HL-60 (cell line): ENCODE results near the gene MYOF.

Experiments
- DNase-seq, 2 experiments: peaks; one replicate each; pipeline ENCODE4 v3.0.0-alpha.2; 2010 to 2020; ENCODE audit warnings: low read depth in 1 of 2, low spot score in 1 of 2
- H3K27ac ChIP-seq: fragments of 250-450 bp; sonication (Bioruptor Pico); replicated peaks from 2 replicates; pipeline ENCODE4 v1.5.1; 2020; ENCODE audit warnings: mild to moderate bottlenecking, moderate library complexity
- H3K27me3 ChIP-seq: fragments of 250-450 bp; sonication (Bioruptor Pico); 2 replicates; pipeline ENCODE4 v1.5.1; 2021; ENCODE audit warnings: mild to moderate bottlenecking, moderate library complexity; ENCODE audit not compliant: insufficient read depth, poor library complexity, severe bottlenecking
- H3K4me3 ChIP-seq: replicated peaks from 2 replicates; pipeline ENCODE4 v1.5.1; 2011; ENCODE audit warnings: mild to moderate bottlenecking, control low read depth, low read length; ENCODE audit not compliant: insufficient read depth
- GABPA ChIP-seq: IDR thresholded peaks from 2 replicates; pipeline ENCODE4 v1.6.1; 2012; ENCODE audit warnings: low read depth
- POLR2AphosphoS5 ChIP-seq: IDR thresholded peaks from 2 replicates; pipeline ENCODE4 v1.6.1; 2012; ENCODE audit warnings: low read depth
- SPI1 ChIP-seq: IDR thresholded peaks from 2 replicates; pipeline ENCODE4 v1.6.1; 2012; ENCODE audit warnings: low read depth, mild to moderate bottlenecking, borderline replicate concordance
- long read RNA-seq: library from polyadenylated mRNA; unstranded; transcript quantifications from one replicate; pipeline ENCODE4 v2.0.0, GENCODE V29; 2020
- TF ChIP-seq, protein P1 (sequence below): IDR thresholded peaks from 2 replicates; pipeline ENCODE4 v1.6.1; 2012; ENCODE audit warnings: low read depth; ENCODE audit not compliant: insufficient replicate concordance
- TF ChIP-seq, protein P2 (sequence below): IDR thresholded peaks from one replicate; pipeline ENCODE4 v1.5.1; 2011; ENCODE audit warnings: low read length, control low read depth, inconsistent platforms; ENCODE audit not compliant: insufficient read depth

Gene MYOF, protein sequence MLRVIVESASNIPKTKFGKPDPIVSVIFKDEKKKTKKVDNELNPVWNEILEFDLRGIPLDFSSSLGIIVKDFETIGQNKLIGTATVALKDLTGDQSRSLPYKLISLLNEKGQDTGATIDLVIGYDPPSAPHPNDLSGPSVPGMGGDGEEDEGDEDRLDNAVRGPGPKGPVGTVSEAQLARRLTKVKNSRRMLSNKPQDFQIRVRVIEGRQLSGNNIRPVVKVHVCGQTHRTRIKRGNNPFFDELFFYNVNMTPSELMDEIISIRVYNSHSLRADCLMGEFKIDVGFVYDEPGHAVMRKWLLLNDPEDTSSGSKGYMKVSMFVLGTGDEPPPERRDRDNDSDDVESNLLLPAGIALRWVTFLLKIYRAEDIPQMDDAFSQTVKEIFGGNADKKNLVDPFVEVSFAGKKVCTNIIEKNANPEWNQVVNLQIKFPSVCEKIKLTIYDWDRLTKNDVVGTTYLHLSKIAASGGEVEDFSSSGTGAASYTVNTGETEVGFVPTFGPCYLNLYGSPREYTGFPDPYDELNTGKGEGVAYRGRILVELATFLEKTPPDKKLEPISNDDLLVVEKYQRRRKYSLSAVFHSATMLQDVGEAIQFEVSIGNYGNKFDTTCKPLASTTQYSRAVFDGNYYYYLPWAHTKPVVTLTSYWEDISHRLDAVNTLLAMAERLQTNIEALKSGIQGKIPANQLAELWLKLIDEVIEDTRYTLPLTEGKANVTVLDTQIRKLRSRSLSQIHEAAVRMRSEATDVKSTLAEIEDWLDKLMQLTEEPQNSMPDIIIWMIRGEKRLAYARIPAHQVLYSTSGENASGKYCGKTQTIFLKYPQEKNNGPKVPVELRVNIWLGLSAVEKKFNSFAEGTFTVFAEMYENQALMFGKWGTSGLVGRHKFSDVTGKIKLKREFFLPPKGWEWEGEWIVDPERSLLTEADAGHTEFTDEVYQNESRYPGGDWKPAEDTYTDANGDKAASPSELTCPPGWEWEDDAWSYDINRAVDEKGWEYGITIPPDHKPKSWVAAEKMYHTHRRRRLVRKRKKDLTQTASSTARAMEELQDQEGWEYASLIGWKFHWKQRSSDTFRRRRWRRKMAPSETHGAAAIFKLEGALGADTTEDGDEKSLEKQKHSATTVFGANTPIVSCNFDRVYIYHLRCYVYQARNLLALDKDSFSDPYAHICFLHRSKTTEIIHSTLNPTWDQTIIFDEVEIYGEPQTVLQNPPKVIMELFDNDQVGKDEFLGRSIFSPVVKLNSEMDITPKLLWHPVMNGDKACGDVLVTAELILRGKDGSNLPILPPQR (N-terminal part only)
- long read RNA-seq, partial matches to known transcripts: 0 of 1 reads
- long read RNA-seq, other reads (novel, unspliced or antisense): 1 of 1 reads

DNA sequence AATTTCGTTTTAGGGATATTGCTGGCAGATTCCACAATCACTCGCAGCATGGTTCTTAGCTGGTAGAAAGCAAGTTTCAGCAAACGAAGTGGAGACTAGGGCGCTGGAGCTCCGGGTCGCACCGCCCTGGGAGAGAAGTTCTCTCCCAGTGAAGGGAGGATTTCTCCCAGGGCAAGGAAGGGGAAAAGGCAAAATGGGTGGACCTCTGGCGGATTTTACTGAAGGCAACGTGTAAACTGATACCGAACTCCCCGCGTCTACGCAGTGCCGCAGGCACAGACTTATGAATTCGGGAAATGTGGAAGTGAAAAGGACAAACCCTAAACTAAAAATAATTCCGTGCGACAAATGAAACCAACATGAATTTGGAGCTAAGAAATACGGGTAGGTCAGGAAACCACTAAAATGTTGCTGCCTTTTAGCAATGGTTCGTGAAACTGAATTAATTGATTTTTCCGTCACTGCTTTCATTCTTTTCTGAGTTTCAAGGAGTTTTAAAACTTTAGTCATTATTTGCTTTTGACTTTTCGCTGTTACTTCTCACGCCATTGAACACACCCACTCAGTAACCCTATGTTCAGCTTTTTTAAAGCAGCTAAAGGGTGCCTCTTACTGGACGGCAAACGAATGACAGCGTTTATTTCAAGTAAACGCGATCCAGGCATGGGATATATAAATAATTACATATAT lies at the start of gene MYOF:
Gene MYOF (minus strand): TSS at position 190 of the 690 bp plus-strand sequence. CDS start 140 bp downstream, at position 50.
- H3K4me3 ChIP-seq: peak within 1 kb of the TSS; percentile 53
- TF ChIP-seq, protein P1, sequence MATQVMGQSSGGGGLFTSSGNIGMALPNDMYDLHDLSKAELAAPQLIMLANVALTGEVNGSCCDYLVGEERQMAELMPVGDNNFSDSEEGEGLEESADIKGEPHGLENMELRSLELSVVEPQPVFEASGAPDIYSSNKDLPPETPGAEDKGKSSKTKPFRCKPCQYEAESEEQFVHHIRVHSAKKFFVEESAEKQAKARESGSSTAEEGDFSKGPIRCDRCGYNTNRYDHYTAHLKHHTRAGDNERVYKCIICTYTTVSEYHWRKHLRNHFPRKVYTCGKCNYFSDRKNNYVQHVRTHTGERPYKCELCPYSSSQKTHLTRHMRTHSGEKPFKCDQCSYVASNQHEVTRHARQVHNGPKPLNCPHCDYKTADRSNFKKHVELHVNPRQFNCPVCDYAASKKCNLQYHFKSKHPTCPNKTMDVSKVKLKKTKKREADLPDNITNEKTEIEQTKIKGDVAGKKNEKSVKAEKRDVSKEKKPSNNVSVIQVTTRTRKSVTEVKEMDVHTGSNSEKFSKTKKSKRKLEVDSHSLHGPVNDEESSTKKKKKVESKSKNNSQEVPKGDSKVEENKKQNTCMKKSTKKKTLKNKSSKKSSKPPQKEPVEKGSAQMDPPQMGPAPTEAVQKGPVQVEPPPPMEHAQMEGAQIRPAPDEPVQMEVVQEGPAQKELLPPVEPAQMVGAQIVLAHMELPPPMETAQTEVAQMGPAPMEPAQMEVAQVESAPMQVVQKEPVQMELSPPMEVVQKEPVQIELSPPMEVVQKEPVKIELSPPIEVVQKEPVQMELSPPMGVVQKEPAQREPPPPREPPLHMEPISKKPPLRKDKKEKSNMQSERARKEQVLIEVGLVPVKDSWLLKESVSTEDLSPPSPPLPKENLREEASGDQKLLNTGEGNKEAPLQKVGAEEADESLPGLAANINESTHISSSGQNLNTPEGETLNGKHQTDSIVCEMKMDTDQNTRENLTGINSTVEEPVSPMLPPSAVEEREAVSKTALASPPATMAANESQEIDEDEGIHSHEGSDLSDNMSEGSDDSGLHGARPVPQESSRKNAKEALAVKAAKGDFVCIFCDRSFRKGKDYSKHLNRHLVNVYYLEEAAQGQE: no peak
- peak; percentile 52; the same call in 1 of the 2 replicates for TF ChIP-seq SPI1
- TF ChIP-seq, protein P2, sequence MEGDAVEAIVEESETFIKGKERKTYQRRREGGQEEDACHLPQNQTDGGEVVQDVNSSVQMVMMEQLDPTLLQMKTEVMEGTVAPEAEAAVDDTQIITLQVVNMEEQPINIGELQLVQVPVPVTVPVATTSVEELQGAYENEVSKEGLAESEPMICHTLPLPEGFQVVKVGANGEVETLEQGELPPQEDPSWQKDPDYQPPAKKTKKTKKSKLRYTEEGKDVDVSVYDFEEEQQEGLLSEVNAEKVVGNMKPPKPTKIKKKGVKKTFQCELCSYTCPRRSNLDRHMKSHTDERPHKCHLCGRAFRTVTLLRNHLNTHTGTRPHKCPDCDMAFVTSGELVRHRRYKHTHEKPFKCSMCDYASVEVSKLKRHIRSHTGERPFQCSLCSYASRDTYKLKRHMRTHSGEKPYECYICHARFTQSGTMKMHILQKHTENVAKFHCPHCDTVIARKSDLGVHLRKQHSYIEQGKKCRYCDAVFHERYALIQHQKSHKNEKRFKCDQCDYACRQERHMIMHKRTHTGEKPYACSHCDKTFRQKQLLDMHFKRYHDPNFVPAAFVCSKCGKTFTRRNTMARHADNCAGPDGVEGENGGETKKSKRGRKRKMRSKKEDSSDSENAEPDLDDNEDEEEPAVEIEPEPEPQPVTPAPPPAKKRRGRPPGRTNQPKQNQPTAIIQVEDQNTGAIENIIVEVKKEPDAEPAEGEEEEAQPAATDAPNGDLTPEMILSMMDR: peak; percentile 23
- H3K27ac ChIP-seq: no peak within 1 kb of the TSS
- H3K27me3 ChIP-seq: peaks cover 8% of the 10 kb centered on the region
- DNase-seq: peak; percentile 56 to 57

DNA sequence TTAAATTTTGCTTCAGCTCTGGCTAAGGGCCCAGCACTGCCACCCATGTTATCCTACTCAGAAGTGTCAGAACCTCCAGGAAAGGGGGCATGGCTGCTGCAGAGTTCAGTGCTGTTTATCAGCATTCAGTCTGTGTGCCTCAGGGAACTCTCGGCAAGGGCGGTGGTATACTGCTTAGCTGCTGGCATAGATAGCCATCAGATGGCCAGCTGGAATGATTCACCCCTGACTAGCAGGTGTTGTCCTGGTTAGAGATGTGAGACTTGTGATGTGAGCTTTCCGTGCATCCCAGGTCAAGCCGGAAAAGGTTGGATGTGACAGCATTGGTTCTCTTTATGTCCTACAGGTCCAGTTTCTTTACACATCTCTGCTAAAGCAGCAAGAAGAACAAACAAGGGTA lies 36.4 kb upstream of the MYOF start:
- Histone ChIP-seq H3K4me3 (no peak overlapping the region), H3K27me3 (no peaks in the 10 kb centered on the region), H3K27ac (no peak overlapping the region)
- TF ChIP-seq, protein P1: no peak
- TF ChIP-seq POLR2AphosphoS5 (no peak), SPI1 (no peak), GABPA (no peak)
- TF ChIP-seq, protein P2: no peak
- no peak for DNase-seq

DNA sequence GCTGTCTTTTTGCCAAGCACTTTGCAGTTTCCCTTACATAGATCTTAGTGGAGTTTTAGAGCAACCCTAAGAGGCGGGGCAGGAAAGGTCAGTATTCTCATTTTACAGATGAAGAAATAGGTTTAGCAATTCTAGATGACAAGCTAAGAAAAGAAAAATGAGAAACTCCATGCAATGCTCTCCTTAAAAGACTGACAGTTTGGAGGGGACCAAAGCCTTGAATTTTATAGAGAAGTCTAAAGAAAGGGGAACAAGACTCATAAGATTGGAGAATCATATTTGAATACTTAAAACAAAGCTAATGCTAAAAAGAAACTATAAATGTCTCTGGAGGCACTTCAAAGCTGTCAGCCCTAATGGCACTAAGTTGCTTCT lies 33.9 kb upstream of the MYOF start:
- no peaks in the 10 kb centered on the region for H3K27me3 ChIP-seq
- DNase-seq: no peak
- TF ChIP-seq POLR2AphosphoS5: no peak
- TF ChIP-seq, protein P1: no peak
- TF ChIP-seq, protein P2: no peak
- no peak for TF ChIP-seq SPI1
- TF ChIP-seq GABPA: no peak
- no peak overlapping the region for H3K4me3 ChIP-seq
- no peak overlapping the region for H3K27ac ChIP-seq
